GDM1 (cell line): Measurements from ENCODE around the gene FRMPD1.

ENCODE experiments used
- DNase-seq: peaks from one replicate; lab custom pipeline; 2025; lab: John Stamatoyannopoulos, UW

Gene FRMPD1

GRCh38 chr9:37784616-37785483 lies 134.1 kb downstream of the FRMPD1 start, which contains the start of gene EXOSC3:
Gene EXOSC3, minus strand, starts transcription at chr9:37785064. Its CDS starts 20 bp downstream, at chr9:37785044.
- peak; percentile 81 for DNase-seq

- DNase-seq: no peak
Observed at GRCh38 chr9:37787059-37787458, 136.3 kb downstream of the FRMPD1 start.

GRCh38 chr9:37788332-37788731 lies 137.6 kb downstream of the FRMPD1 start:
- DNase-seq: no peak

DNA sequence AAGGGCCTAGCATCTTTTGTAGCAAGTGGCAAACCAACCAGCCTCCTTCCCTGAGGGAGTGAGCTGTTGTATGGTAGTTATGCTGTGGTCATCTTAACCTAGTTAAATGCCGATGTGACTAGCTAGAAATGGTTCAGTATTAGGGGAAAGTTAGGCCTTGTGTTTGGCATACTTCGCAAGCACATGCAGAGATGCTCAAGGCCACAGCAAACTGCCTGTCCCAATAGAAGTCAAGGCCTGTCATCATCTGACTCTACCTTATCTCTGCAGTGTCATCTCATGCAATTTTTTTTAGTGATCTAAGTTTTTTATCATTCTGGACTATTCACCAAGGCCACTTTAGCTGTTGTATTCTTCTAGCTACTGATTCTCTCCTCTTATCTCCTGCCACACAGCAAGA lies 139.3 kb downstream of the FRMPD1 start:
- DNase-seq: no peak

DNA sequence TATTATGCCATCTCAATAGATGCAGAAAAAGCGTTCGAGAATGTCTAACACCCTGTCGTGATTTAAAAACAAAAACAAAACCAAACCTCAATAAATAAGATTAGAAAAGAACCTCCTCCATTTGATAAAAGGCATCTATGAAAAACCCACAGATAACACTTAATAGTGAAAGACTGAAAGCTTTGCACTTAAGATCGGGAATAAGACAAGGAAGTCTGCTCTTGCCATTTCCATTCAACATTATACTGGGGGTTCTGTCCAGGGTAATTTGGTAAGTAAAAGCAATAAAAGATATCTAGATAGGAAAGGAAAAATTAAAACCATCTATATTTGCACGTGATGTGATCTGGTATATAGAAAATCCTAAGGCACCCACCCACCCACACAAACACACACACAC lies 141.4 kb downstream of the FRMPD1 start:
- no peak for DNase-seq

DNA sequence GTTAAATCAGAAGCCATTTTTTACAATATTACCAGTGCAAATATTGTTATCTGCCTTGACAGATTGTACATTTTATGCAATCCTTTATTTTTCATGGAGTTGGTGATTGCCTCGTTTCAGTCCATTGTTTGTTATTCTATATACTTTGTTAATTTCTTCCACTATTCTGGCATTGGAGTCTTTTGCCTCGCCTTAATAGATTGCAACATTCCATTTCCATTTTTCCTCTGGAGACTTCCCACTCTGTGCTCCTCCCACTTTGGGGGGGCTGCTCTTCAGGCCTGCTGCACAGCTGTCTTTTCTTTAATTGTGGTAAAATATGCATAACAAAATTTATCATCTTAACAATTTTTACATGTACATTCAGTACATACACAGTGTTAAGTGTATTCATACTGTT lies 145.5 kb downstream of the FRMPD1 start:
- DNase-seq: no peak
